ENCODE results near the gene SGSH.
A peak's percentile ranks its signal among the peaks of the same experiment; 100 is the strongest.
"Not testable (repeated sequence)": the region's sequence is repeated elsewhere in the genome, so short reads cannot be mapped to it uniquely, and the experiment has no call there.

SGSH gene

DNA sequence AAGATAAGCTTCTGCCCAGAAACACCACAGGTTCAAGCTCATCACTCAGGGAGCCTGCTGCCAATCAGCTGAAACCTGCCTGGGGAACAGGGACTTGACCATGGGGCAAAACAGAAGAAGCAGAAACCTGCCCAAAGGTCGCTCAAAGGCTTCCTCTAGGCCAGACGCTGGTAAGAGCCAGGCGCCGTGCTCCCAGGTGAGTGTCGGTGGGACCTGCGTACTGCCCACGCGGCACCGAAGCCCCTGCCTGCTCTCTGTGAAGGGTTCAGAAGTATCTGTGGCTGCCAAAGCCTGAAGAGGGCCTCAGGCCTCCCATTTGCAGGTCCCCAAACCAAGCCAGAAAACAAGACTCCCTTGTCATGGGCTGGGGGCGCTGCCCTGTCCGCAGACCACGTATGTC is 10.4 kb downstream of the SGSH start:
- no peak for DNase-seq

DNA sequence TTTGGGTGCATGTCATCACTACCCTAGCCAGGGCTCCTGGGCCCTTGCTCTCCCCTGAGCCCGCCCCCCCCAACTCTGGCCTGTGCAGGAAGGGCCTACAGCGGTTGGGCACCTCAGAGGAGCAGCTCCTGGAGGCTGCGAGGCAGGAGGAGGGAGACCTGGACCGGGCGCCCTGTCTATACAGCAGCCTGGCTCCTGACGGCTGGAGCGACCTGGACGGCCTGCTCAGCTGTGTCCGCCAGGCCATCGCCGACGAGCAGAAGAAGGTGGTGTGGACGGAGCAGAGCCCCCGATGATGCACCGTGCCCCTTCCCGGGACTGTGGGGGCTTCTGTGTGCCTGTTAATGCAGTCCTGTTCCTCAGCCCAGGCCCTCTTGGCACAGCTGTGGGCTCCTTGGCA is 12.1 kb downstream of the SGSH start:
- no peak for DNase-seq

DNA sequence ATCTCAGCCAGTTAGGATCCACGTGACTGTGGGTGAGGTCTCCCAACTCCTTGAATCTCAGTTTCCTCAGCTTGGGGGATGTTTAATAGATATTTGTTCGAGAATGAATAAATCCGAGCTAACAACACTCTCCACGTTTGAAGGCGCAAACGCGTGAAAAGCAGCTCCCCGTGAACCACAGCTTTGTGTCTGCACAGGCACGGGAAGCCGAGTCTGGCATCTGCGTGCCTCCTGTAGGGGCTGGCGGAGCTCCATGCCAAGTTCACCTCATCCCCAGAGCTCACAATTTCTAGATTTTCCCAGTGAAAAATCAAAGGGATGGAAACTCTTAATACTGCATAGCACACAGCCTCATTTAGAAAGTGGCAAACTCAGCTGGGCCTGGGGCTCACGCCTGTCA is 14.3 kb downstream of the SGSH start:
- no peak for DNase-seq

DNA sequence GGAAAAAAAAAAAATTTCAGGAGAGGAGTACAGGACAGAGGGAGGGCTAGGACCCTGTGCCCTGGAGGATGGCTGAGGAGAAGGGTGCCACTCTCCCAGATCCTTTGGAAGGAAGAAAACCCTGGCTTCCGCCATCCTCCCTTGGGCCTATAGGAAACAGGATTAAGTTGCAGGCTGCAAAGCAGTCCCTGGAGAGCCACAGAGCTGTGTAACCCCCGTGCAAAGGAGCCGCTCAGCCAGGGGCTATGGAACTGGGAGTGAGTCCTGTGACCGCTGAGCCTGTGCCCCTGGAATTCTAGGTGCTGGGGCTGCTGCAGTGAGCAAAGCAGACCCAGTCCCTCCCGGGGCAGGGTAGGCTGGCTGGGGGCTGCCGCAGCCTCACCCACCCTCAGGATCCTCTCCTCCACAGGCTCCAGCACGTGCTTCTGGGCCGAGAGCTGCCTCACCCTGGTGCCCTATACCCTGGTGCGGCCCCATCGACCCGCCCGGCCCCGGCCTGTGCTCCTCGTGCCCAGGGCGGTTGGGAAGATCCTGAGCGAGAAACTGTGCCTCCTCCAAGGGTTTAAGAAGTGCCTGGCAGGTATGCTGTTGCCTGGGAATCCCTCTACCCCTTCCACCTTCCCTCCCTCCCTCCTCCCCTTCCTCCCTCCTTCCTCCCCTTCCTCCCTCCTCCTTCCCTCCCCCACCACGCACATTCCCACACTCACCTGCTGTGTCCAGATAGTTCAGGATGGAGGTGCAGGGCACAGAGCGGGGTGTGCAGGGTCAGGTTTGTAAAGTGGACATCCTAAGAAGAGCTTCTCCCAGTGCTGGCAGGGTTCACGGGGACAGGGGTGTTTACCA is 15.3 kb downstream of the SGSH start:
- DNase-seq, result no peak

DNA sequence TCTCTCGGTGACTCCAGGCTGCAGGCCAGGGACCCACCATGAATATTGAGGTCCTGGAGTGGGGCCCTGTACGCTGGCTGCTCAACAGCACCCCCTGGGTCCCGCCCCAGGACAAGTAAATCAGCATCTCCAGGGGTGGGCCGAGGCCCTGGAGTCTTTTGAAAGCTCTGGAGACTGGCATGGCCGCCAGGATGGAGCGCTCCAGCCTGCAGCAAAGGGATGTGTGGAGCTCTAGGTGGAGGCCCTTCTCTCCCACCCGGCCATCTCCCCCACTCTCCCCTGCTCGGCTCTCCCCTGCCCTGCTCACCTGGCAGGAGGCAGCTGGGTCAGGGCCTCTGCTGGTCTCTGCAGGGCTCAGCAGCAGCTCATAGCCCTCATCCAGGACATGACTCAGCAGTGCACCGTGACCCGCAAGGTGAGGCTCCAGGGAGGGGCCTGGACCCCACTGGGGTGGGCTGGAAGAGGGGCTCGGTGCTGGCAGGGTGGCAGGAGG is 16.6 kb downstream of the SGSH start:
- DNase-seq, result no peak

DNA sequence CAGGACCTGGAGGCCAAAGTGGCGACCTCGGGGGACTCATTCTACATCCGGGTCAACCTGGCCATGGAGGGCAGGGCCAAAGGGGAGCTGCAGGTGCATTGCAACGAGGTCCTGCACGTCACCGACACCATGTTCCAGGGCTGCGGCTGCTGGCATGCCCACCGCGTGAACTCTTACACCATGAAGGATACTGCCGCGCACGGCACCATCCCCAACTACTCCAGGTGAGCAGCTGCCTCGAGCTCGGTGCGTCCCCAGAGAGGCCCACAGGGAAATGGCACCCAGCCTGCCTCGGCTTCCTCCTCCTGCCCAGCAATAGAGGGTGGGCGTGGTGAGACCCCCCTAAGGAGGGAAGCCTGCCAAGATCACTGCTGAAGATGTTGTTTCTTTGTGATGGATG is 17.9 kb downstream of the SGSH start:
- DNase-seq, result no peak

DNA sequence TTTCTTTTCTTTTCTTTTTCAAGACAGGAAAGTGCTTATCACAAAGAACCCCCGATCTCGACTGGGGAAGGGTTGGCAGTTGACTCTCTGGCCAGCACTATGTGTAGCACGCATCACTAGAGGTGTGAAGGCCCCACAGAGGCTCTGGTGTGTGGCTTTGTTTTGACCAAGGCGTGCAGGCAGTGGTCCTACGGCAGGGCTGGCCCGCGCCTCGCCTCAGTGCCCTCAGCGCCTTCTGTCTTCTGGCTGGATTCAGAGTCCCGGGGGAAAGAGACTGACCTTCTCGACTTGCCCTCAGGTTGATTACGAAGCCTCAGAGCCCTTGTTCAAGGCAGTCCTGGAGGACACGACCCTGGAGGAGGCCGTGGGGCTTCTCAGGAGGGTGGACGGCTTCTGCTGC is 18.7 kb downstream of the SGSH start:
- no peak for DNase-seq

DNA sequence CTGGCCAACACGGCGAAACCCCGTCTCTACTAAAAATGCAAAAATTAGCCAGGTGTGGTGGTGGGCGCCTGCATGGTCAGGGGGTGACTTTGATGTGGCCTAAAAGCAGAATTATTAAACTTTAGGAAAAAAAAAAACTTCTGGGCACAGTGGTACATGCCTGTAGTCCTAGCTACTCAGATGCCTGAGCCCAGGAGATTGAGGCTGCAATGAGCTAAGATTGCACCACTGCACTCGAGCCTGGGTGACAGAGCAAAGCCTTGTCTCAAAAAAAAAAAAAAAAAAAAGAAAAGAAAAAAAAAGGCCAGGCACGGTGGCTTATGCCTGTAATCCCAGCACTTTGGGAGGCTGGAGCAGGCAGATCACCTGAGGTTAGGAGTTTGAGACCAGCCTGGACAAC is 20.8 kb downstream of the SGSH start:
- not testable (repeated sequence) for DNase-seq

DNA sequence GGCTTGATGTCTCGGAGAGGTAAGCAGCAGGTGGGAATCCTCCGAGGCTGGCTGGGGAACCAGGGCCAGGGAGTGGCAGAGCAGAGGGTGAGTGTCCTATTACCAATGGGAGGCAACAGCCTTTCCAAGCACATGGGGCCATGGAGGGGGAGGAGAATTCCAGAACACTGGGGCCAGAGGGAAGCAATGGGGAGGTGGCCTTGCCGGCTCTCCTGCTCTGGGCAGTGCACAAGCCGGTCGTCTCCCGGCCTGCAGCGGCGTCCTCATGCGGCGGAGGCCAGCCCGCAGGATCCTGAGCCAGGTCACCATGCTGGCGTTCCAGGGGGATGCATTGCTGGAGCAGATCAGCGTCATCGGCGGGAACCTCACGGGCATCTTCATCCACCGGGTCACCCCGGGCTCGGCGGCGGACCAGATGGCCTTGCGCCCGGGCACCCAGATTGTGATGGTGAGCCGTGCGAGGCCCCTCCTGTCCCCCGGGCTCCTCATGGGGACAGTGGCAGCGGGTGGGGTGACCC is 21.9 kb downstream of the SGSH start:
- no peak for DNase-seq

DNA sequence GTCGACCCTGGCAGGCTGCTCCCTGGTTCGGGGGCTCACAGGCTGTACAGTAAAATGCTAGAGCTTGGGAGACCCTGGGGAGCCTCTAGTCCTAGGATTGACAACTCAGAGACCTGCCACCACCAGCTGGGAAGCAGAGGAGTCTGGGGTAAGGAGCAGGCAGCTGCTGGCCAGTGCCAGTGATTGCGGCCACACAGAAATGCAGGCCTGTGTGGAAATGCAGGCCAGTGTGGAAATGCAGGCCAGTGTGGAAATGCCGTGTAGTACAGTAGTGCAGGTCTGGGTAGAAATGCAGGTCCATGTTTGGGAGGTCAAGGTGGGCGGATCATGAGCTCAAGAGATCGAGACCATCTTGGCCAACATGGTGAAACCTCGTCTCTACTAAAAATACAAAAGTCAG is 23.5 kb downstream of the SGSH start:
- DNase-seq, result no peak

DNA sequence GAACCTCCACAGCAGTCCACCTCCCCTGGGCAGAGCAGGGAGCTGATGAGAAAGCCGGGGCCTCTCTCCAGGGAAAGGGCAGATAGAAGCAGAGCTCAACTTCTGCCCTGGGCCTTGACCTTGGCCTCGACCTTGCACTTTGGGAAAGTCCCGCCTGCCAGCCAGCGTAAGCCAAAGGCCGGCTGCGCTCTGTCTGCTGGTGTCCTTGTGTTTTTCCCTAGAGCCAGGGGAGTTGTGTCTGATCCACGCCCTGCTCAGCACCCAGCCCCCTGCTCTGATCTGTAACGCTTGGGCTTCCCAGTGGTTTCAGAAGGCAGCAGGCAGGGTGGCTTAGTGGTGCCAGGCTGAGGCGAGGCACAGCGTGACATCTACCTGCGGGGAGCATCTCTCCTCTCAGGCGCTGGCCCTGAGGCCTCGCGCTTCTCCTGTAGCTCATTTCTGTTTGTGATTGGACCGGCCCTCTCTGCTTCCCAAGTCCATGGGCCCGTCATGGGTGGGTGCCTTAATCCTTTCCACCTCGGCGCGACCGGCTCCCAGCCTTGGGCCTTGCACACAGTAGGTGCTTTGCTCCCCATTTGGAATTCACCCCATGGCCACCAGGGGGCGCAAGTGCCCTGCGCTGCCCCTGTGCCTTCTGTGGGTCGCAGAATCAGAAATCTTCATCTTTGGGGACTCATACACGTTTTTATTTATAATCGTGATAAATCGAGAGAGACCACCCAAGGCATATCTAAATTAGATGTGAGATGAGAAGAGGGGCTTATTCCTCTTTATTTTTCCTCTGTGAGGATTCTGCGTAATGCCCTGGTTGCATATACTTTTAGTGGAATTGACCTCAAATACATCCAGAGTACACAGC is 24.2 kb downstream of the SGSH start:
- DNase-seq, result peak; percentile 53

DNA sequence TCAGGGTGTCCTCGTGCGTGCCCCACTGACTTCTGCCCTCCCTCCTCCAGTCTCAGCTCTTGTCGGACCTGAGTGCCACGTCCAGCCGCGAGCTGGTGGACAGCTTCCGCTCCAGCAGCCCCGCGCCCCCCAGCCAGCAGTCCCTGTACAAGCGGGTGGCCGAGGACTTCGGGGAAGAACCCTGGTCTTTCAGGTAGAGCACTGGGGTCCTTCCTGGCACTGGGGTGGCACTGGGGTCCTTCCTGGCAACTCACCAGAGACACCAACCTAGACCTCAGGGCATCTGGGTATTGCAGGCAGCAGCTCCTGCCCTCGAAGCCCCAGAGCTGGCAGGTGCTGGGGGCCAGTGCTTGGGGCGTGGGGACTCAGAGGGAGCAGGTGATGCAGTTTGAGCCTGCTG is 25.0 kb downstream of the SGSH start:
- DNase-seq, result no peak

DNA sequence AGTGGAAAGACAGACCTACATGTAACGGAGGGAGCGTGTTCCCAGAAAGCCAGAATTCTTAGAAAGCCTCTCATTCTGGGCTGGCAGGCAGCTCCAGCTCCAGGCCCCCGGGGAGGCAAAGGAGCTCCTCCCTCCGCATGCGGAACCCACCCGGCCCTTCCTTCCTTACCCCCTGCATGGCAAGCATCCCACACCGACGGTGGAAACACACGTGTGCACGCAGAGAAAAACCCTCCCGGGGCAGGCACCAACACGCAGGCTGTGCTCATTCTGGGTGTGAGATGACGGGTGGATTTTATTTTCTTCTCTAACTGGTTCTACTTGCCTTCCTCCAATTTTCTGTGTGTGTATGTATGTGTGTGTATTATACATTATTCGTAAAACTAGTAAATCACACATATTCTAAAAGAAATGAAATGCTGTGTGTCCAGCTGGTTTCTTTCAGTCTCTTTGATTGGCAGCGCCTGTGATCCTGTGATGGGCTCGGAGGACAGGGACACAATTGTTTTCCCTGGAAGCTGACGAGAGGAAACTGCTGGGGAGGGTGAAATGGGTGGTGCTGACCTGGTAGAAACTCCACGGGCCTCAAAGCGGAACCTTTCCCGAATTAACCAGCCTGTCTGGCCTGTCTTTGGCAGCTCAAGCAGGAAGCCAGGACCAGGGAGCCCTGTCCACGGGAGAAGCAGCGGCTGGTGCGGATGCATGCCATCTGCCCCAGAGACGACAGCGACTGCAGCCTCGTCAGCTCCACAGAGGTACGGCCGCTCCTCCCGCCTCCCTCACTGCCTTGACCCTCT is 28.1 kb downstream of the SGSH start:
- DNase-seq, result no peak

DNA sequence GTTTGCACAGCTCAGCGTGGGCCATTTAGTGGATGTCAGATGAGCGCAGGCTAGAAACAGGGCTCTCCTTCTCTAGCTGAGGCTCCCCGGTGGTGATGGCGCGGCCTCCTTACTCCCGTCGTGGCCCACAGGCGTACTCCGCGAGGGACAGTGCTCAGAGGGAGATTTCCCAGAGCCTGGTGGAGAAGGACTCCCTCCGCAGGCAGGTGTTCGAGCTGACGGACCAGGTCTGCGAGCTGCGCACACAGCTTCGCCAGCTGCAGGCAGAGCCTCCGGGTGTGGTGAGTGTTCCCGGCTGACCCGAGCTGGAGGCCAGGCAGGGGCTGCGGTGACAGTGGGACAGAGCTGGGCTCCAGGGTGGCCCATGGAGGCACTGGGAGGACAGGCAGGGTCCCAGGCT is 28.9 kb downstream of the SGSH start:
- no peak for DNase-seq

DNA sequence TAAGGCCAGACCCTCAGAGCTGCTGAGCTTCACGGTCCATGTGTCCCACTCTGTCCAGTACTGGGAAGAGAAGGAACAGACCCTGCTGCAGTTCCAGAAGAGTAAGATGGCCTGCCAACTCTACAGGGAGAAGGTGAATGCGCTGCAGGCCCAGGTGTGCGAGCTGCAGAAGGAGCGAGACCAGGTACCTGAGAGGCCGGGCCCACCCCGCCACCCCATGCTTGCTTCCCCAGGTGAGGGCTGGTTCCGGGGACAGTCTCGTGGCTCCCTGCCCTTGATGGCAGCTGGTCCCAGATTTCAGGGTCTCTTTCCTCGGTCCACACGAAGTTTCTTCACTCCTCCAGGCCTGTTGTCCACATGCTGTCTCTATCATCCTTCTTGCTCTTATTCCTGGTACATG is 29.4 kb downstream of the SGSH start:
- DNase-seq, result no peak

DNA sequence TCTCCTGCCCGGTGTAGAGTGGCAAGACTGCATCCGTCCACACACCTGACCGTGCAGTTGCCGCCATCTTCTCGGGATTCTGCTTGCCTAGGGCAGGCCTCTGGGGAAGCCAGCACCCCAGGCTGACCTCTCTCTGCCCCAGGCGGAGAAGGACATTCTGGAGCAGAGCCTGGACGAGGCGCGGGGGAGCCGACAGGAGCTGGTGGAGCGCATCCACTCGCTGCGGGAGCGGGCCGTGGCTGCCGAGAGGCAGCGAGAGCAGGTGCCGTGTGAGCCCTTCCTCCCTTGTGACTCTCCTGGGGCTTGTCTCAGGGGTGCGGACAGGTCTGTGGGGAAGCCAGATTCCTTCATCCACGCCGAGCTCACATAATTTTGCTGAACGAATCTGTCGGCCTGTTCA is 30.5 kb downstream of the SGSH start:
- no peak for DNase-seq

DNA sequence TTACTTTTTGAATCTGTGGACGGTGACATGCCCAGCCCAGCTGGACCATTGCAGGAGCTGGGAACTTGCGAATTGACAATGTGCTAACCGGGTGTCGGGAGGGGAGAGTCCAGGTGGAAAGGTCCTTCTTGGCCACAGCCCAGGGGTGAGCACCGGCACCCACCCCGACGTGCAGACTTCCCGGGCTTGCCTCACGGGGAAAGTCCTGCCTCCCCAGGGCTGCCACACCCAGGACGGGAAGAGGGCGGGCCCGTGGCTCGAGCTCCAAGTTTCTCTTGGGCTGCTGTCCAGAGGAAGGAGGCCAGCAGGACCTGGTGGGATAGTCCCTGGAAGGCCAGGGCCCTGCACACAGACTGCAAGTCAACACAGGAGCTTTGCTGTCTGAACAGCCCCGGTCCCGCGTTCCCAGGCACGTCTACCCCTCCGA is 32.6 kb downstream of the SGSH start:
- DNase-seq, result no peak

DNA sequence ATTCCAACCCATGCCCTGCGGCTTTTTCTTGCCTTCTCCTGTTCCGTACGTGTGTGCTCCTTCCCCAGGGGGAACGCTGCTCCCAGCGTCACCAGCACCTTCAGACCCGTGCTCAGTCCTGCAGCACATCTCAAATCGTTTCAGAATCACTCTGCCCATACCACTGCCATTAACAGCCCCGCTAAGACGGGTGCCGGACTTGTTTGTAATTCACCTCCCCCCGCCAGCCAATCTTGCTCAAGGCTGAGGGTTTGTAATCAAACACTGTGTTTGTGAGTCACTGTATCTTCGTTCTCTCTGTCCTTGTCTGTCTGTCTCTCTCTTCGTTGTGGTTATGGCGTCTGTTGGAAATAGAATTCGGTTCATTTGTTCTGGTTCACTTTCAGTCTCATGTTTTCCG is 33.0 kb downstream of the SGSH start:
- DNase-seq, result no peak

DNA sequence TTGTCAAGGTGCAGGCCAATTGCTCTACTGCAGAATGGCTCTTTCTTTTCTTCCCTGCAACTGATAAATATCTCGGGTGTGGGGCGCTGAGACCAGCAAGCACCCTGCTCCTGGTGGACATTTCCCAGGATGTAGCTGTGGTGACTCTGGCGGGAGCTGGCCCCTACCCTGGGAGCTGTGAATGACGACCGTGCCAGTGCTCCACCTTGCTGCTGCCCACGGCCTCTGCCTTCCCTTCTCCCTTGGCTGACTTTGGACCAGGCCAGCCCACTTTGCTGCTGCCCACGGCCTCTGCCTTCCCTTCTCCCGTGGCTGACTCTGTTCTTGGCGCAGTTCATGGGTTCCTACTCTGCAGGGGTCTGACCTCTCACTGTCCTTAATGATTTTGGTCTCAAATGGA is 34.2 kb downstream of the SGSH start:
- DNase-seq, result no peak

DNA sequence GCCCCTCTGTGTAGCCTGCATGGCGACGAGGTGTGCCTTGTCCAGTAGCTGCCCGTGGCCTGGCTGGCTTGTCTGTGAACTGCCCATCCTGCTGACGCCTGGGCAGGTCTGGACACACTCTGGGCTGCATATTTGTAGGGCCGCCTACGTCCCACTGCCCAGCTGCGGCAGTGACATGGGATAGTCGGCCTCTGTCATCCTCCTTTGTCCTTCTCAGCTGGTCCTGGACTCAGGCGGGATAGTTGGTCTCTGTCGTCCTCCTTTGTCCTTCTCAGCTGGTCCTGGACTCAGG is 35.8 kb downstream of the SGSH start:
- DNase-seq, result no peak

DNA sequence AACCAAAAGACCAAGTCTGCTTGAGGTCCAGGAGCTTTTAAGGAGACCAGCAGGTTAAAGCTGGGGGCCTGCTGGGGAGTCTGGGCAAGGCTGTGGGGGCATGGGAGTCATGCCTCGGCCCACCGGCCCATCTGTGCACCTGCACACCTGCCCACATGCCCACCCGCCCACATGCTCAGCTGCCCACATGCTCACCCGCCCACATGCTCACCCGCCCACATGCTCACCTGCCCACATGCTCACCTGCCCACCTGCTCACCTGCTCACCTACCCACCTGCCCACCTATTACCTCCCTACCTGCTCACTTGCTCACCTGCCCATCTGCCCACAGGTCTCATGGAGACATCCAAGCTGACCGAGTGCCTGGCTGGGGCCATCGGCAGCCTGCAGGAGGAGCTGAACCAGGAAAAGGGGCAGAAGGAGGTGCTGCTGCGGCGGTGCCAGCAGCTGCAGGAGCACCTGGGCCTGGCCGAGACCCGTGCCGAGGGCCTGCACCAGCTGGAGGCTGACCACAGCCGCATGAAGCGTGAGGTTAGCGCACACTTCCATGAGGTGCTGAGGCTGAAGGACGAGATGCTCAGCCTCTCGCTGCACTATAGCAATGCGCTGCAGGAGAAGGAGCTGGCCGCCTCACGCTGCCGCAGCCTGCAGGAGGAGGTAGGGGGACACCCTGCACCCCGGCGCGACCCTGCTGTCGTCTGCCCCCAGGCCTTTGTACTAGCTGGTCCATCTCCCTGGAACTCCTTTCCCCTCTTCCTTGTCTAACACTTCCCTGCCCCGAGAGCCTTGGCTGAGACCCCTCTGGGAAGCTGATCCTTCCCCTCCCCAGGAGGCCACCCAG is 36.3 kb downstream of the SGSH start:
- DNase-seq, result no peak

DNA sequence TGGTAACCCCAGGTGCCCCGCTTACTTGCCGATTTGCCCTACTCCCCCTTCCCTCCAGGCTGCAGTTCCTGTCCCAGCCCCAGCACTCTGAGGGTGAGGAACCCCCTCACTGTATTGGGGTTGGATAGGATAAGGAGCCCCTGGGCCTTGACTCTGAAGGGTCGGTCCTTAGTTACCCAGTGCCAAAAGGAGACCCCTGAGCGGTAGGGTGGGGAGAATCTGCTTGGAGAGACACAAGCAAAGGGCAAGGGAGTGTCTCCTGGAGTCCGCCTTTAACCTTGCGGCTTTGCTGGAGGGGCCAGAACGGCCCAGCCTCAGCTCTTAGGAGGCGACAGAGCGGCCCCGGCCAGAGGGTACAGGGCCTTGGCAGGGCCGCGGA is 37.3 kb downstream of the SGSH start:
- DNase-seq, result no peak
